Body of pancreas (tissue), 4 donors: ENCODE results near the gene STMP1.

ENCODE experiments used
- CTCF ChIP-seq, 7 experiments: fragments of 450-650 bp in 4 of 7; fragments of 200-600 bp in 3 of 7; sonication (generic) in 3 of 7; IDR thresholded peaks; one replicate each; pipeline ENCODE4 v1.5.1; 2016 to 2019; ENCODE audit warnings: antibody characterized with exemption in 7 of 7
- POLR2A ChIP-seq, 3 donors: fragments of 450-650 bp; IDR thresholded peaks; one replicate each; pipeline ENCODE4 v1.6.1; 2016; ENCODE audit warnings: antibody characterized with exemption in 3 of 3, mild to moderate bottlenecking in 2 of 3

GRCh38 chr7:135670179-135670578 lies 7.9 kb downstream of the STMP1 start:
- TF ChIP-seq CTCF (IDR thresholded peaks at IDR 0.05), result no peak
- TF ChIP-seq POLR2A (IDR thresholded peaks at IDR 0.05), result no peak
